Dedifferentiated amniotic fluid mesenchymal stem cell (primary cell): Measurements from ENCODE around the gene HSPA12B.

Experiments
- DNase-seq: peaks from one replicate; pipeline ENCODE4 v3.0.0-alpha.2; 2016; ENCODE audit errors: extremely low spot score

Gene HSPA12B

DNA sequence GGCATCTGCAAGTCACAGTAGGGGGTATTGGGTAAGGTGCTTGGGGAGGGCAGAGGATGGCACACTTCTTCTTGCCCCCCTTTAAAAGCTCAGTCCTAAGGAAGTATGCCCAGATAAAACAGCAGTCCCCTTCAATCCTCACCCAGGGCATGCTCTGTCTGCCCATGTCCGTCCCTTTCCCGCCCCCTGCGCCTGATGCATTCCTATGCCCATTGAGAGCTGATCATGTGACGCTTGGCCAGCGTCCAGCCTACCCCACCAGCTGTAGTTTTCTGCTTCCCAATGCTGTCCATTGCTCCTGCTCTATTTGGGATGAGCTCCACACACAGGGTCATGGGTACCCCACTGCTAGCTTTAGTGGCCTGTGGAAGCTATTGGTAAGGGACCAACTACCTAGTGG, 28.4 kb upstream of the HSPA12B start:
- no peak for DNase-seq

GRCh38 chr20:3705491-3705969, 27.0 kb upstream of the HSPA12B start:
- no peak for DNase-seq

GRCh38 chr20:3705970-3706739, 26.3 kb upstream of the HSPA12B start:
- no peak for DNase-seq

GRCh38 chr20:3706774-3707507, 25.5 kb upstream of the HSPA12B start:
- peak; percentile 29 for DNase-seq

GRCh38 chr20:3707508-3707899, 25.0 kb upstream of the HSPA12B start:
- DNase-seq: no peak

GRCh38 chr20:3710011-3710466, 22.4 kb upstream of the HSPA12B start:
- no peak for DNase-seq

DNA sequence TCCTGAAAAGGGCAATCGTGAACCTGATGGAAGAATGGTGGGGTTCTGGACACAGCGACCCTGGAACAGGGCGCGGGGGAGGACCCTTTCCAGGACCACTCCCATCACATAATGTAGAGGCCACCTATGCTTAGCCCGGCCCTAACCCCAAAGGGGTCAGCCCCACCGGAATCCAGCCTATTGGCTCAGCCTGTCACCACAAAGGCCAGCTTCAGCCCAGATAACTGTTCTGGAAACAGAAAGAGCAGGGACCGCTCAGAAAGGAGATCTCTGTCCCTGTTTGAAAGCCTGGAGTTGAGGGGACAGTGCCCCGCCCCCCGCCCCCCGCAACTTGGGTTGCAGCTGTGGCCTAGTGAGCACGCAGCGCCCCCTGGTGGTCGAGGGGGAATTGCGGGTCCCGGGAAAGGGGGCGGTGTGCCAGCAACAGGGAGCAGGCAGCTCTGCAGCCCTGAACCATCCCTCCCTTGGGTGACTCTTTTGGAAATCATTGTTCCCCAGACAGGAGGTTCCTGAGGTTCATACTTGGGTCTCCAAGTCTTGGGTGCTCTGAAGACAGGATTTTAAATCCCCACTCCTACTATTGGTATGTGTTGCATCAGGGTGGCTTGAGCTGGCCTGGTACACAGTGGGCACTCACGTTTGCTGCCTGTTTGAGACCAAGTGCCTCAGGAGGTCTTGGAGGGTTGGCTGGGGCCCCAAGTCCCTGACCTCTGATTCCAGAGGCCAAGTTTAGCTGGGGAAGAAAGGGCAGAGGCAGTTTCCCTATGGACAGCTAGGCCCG, 21.6 kb upstream of the HSPA12B start:
- DNase-seq: peak; percentile 42

GRCh38 chr20:3711484-3711941, 21.0 kb upstream of the HSPA12B start:
- no peak for DNase-seq

GRCh38 chr20:3712279-3712873, 20.1 kb upstream of the HSPA12B start, which contains the start of gene SIGLEC1:
Gene SIGLEC1, minus strand, starts transcription at chr20:3712600. Its CDS starts 5,472 bp downstream, at chr20:3707128.
- DNase-seq: no peak

DNA sequence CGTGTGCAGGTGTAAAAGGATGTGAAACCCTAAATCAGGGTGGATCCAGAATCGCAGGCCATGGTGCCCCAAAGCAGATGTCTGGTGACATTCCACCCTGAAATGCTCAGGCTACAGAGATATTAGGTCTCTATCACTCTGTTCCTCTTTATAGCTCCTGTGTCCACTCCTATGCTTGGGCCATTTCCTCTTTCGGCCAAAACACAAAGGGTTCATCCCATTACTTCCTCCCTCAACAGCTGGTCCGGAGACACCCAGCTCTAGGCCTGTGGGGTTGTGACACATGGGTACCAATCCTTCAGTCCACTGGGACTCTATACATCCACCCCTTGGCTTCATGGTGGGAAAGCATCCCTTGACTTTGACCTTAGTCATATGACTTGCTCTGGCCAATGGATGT, 18.4 kb upstream of the HSPA12B start:
- DNase-seq: no peak

DNA sequence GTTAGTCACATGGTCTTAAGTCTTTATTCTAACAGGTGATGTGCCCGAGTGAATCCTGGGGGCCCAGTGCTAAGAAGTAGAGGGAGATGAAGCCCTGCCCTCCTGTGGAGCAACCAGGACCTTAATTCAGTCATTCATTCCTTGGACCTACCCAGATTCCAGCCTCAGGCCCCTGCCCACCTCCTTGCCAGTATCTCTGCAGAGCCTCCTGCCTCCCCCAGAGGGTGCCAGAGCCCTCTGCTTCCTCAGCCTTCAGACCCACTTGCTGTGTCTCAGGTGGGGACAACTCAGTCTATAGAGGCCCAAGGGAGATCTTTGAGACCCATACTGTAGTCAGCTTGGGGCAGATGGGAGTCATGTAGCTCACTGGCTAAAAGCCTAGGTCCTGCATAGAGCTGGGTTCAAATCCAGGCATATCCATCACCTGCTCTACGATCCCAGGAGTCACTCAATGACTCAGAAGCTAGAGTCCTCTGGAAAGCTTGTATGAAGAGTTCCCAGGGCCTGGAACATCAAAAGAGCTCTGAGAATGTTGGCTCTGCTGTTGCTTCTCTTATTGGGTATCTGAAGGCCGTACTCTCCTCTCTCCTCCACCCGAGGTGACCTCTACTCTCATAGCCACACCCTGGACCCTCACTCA, 16.2 kb upstream of the HSPA12B start:
- DNase-seq: peak; percentile 17

DNA sequence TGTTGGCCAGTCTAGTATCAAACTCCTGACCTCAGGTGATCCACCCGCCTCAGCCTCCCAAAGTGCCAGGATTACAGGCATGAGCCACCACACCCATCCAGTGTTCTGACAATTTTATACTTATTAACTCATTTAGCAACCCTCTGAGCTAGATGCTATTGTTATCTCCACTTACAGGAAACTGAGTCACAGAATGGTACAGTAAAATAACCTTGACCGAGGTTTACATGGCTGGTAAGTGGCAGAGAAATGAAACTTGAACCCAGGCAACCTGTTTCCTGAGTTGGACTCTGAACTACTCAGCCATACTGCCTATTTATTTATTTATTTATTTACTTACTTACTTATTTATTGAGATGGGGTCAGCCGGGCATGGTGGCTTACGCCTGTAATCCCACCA, 13.4 kb upstream of the HSPA12B start:
- no peak for DNase-seq

- no peak for DNase-seq
Observed at GRCh38 chr20:3720068-3720467, 12.4 kb upstream of the HSPA12B start.

DNA sequence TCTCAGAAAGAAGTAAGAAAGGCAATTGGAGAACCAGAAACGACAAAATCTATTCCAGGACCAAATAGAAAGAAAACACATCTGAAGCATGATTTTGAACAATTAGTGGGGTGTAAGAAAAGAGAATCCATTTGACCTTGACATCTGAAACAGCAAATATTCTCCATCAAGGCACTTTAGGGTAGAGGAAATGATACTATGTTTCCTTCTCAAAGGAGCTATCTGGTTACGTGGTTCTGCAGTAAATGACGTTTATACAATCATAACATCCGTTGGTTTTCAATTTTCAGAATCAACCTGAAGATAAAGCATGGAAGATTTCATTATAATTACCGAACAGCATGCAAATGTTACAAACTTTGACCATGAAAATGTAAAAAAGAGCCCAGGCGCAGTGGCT, 11.9 kb upstream of the HSPA12B start:
- no peak for DNase-seq

GRCh38 chr20:3721912-3722311, 10.6 kb upstream of the HSPA12B start:
- DNase-seq: no peak

DNA sequence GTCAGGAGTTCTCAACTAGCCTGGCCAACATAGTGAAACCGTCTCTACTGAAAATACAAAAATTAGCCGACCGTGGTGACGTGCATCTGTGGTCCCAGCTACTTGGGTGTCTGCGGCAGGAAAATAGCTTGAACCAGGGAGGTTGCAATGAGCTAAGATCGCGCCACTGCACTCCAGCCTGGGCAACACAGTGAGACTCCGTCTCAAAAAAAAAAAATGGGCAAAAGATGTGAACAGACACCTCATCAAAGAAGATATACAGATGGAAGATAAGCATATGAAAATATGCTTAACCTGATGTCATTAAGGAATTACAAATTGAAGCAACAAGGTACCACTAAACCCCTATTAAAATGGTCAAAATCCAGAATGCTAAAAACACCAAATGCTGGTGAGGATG, 9.2 kb upstream of the HSPA12B start:
- no peak for DNase-seq

GRCh38 chr20:3724356-3724755, 8.1 kb upstream of the HSPA12B start:
- no peak for DNase-seq

GRCh38 chr20:3727401-3728021, 5.0 kb upstream of the HSPA12B start:
- DNase-seq: peak; percentile 62

DNA sequence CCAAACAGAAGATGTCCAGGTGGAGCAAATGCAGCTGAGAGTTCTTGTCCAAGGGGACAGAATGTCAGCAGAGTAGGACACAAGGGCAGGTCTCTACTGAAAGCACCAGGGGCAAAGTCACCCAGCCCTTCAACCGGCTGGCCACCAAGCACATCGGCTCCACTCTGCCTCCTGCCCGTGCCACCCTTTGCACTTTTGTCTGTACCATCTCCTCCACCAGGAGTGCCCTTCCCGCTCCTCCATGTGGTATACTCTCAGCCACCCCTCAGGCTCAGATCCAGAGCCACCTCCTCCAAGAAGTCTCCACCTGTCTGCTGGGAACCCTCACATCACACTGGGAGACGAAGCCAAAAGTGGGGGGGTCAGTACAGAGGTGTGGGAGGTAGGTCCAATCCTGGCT, 4.1 kb upstream of the HSPA12B start:
- no peak for DNase-seq

DNA sequence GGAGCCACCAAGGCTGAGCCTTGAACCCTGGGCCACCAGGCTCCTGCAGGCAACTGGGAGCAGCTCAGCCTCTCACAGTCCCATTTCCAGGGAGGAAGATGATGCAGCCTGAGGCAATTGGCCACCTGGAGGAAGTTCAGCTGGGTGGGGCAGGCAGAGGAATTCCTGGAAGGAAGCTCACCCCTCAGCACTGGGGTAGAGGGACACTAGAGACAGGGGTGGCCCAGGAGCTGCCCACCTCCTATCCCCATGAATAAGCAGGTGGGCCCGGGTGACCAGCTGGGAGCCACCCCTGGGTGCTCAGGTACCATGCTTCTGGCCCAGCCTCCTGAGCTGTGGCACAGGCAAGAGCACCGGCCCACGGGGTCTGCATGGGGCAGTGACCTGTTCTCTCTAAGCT, 3.6 kb upstream of the HSPA12B start:
- DNase-seq: no peak

- DNase-seq: no peak
Observed at GRCh38 chr20:3729378-3729777, 3.1 kb upstream of the HSPA12B start.
